HG03103 (cell line): ENCODE data around the gene DCAF7.

Experiments
- ATAC-seq: cut with Tn5 transposase; IDR thresholded peaks from one replicate; pipeline ENCODE4 v1.9.1; 2021; ENCODE audit warnings: low read depth; ENCODE audit not compliant: unreplicated experiment

The DCAF7 gene

GRCh38 chr17:63622574-63623390, 72.5 kb downstream of the DCAF7 start:
- ATAC-seq: peak; percentile 21

- ATAC-seq: no peak
These were observed 73.7 kb downstream of the DCAF7 start for GRCh38 chr17:63623786-63624530.

DNA sequence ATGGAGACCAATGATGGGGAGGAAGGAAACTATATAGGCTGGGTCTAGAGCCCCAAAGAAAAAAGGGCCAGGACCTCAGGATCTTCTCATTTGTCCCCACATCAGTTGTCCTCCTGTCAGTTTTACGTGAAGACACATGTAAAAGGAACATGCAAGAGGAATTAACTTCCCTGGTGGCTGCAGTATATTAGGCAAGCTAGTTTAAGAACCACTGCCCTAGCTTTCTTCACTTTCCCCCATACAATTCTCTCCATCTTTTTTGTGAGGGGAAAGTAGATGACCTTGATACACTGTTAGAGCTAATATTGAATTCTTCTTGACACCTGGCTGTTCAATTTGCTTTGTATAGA, 74.2 kb downstream of the DCAF7 start:
- ATAC-seq: no peak

DNA sequence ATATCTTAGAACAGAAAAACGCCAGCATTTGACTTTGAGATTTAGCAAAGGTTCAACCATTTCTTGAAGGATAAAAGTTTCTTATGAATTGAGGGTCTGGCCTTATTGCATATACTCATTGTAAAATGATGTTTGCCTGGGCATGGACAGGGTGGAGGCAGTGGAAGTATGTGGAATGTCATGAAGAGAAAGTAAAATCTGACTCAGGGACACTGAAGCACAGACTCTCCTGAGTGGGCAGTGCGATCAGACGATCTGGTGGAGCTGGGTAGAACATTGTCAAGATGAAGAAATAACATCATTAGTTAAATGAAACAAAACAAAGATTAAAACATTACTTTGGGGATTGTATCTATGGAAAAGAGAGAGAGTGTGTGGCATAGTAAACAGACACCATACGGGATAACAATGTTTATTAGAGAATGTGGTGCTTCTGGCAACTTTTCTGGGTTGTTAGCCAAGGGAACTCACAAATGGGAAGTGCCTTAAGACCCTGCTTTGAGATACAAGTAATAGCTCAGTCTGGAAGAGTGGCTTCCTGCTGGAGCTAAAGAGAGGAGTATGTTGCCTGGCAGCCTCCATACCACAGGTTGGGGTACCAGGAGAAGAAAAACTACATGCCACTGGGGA, 76.4 kb downstream of the DCAF7 start:
- ATAC-seq: no peak

GRCh38 chr17:63629627-63630026, 79.3 kb downstream of the DCAF7 start:
- no peak for ATAC-seq

DNA sequence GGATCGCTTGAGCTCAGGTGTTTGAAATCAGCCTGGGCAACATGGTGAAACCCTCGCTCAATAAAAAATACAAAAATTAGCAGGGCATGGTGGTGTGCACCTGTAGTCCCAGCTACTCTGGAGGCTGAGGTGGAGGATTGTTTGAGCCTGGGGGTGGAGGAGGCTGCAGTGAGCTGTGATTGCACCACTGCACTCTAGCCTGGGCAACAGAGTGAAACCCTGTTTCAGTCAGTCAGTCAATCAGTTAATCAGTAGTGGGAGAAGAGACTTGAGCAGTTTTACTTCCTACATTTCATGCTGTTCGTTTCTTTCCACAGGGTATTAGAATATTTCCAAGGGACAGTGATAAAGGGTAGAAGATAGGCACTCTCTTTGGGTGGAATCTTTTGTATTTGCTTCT, 80.8 kb downstream of the DCAF7 start:
- no peak for ATAC-seq

GRCh38 chr17:63631626-63632025, 81.3 kb downstream of the DCAF7 start:
- no peak for ATAC-seq

- ATAC-seq: no peak
These were observed 83.5 kb downstream of the DCAF7 start for GRCh38 chr17:63633742-63634141.

DNA sequence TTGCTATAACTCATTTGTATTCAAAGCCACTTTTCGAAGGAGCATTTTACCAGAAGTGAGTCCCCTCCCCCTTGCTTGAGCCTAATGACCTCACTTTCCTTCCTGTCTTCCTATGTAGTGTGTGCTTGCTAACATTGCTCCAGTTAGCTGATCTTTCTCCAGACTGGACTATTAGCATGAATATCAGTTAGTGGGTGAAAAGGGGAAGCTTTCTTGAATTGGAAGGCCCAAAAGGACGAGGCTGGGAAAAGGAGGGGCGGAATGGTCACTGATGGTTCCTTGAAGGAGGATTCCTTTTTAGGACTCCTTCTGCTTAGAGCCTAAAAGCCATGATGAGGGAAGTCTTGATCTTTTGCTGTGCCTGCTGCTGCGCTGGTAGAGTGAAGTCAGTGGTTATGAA, 83.9 kb downstream of the DCAF7 start:
- no peak for ATAC-seq

DNA sequence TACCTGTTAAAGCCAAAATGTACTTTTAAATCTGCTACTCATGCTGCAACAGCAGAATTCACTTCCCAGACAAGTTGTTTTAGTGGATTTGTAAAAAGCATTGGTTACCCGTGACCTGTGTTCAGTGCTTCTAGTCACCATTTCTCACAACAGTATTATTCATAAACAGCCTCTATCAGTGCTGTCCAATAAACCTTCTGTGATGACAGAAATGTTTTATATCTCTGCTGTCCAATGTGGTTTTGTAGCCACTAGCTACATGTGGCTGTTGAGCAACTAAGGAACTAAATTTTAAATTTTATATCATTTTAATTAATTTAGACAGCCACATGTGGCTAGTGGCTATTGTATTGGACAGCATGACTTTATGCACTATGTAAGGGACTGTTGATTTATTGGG, 84.5 kb downstream of the DCAF7 start:
- ATAC-seq: no peak

GRCh38 chr17:63635290-63635689, 85.0 kb downstream of the DCAF7 start:
- ATAC-seq: no peak

DNA sequence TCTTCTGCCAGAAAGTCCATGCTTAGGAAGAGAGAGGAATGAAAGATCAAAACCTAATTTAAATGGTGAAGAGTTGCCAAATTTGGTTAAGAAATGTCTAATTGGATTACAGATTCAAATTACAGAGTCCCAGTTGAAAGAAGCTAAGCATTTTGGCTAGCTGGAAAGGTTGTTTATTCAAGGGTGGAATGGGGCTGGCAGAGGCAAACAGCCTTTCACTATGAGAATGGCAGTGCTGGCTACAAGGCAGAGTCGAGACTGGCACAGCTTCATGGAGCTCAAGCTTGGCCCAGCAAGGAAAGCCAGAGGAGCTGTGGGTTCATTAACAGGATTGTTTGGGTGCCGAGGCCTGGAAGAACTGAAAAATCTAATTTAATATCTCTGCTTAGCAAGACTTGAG, 85.5 kb downstream of the DCAF7 start:
- no peak for ATAC-seq

DNA sequence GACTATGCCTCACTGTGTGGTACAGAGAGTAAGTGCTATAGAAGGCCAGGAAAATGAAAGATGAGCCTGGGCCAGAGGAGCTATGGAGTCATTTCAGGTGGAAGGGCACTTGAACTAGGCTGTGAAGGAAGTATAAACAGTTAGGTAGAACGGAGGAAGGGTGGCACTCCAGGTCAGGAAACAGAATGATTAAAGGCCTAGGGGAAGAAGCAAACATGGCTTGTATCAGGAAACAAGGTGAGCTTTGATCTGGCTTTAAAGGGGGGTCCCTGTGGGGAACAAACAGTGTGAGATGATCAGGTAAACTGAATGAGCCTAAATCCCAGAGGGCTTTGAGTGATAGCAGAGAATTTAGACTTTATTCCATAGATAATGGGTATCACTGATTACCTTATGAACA, 88.8 kb downstream of the DCAF7 start:
- ATAC-seq: no peak

- ATAC-seq: no peak
These were observed 89.8 kb downstream of the DCAF7 start for GRCh38 chr17:63640038-63640437.

DNA sequence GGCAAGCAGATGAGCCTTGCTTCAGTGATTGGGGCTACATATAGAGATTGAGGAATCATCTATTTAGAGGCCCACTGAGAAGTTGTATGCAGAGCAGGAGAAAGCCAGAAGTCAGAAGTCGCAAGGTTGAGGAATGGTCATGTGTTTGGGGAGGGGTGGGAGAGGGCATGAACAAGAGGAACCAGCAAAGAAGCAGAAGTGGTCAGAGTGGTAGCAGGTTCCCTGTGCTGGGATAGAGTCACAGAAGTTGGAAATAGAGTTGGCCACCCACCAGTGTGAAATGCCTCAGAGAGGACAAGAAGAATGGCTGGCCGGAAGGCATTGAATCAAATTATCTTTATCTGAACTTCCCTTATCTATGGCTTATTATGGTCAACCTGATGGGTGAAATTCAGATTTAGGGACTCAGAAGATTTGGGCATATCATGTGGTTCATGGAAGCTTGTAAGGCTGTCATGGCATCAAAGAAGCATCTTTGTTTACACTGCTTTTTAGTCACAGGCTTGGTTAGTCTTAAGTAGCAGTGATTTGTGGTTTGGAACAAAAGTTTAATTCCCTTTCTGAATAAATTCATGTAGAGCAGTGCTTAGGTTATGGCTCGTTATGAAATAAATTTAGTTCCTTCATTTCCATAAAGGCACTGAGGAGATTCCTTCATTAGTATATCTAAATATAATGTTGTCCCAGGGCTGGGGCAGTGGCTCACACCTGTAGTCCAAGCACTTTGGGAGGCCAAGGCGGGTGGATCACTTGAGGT, 91.6 kb downstream of the DCAF7 start:
- ATAC-seq: no peak
